Upper lobe of left lung (tissue), 4 donors: ENCODE measurements around the gene IFNGR1.

Experiments
- CTCF ChIP-seq, 6 experiments: fragments of 450-650 bp in 4 of 6; fragments of 200-600 bp in 2 of 6; sonication (generic) in 2 of 6; IDR thresholded peaks; one replicate each; pipeline ENCODE4 v1.5.1; 2016 to 2019; ENCODE audit warnings: antibody characterized with exemption in 6 of 6
- POLR2AphosphoS5 ChIP-seq, 2 donors: sonication (generic); formaldehyde crosslinking; IDR thresholded peaks; one replicate each; pipeline ENCODE4 v1.5.1; 2017; ENCODE audit warnings: antibody characterized with exemption in 2 of 2

DNA sequence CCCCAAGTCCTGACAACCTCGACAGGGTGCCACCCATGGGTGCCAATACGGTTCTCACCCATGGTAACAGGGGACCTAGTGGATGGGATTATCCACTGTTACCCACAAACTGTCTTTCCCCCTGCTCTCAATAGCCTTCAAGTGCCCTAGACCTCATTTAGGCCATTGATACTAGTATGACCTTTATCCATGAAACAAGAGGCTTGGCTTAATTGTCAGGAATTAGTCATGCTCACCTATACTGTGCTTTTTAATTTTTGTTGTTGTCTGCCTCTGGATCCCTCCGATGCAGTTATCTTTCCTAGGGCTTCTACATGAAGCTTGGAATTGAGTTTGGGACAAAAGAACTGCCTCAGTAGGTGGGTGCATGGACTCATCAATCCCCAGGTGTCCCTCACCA lies 33.9 kb downstream of the IFNGR1 start:
- TF ChIP-seq POLR2AphosphoS5 (IDR thresholded peaks at IDR 0.05) (no peak), CTCF (IDR thresholded peaks at IDR 0.05) (no peak)
